DMS 273 (cell line): Measurements from ENCODE around the gene STRBP.

ENCODE experiments used
- DNase-seq: peaks from one replicate; lab custom pipeline; 2025; ENCODE audit not compliant: unreplicated experiment; lab: John Stamatoyannopoulos, UW

STRBP gene

GRCh38 chr9:123073441-123073840, 194.9 kb downstream of the STRBP start:
- no peak for DNase-seq

- no peak for DNase-seq
Observed at GRCh38 chr9:123072407-123072995, 195.9 kb downstream of the STRBP start.
